Measurements from ENCODE around the gene MYBPC2.

MYBPC2 gene

DNA sequence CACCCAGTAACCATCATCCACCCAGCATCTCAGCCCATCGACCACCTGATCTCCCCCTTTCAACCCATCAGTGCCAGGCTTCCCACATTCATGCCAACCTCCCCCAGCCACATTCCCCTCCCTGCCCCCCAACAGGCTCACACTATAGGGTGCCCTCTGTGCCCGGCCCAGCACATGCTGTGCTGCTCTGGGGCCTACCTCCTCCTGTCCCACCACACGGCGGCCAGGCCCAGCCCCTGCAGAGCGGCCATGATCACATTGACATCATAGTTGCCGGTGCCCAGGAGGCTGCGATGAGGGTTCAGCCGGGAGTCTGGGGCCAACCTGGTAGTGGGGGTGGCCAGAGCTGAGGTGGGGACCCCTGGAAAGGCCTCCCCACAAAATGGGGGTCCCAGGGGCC lies 74.7 kb downstream of the MYBPC2 start:
- Histone ChIP-seq H3K4me1 (ENCODE audit: insufficient read depth, low read length, severe bottlenecking) (peaks cover 14% of the 10 kb centered on the region), H3K9me2 (ENCODE audit: low read depth, low read length) (no peaks in the 10 kb centered on the region), H2AFZ (ENCODE audit: low read length) (no peak overlapping the region), H3K36me3 (ENCODE audit: insufficient read depth, low read length) (no peaks in the 10 kb centered on the region), H3K4me3 (ENCODE audit: low read depth, low read length, poor library complexity, severe bottlenecking) (no peak overlapping the region), H3K79me2 (ENCODE audit: insufficient read depth, low read length) (no peaks in the 10 kb centered on the region), H3K27me3 (ENCODE audit: insufficient read depth, low read length) (no peaks in the 10 kb centered on the region), H4K20me1 (ENCODE audit: insufficient read depth, low read length) (no peaks in the 10 kb centered on the region), H3K4me2 (ENCODE audit: low read length) (no peak overlapping the region), H3K9ac (ENCODE audit: low read length) (no peak overlapping the region), H3K9me3 (ENCODE audit: low read length) (no peaks in the 10 kb centered on the region), H3K27ac (ENCODE audit: low read depth, low read length, poor library complexity, severe bottlenecking) (no peak overlapping the region), H3F3A (ENCODE audit: insufficient read depth, low read length) (no peaks in the 10 kb centered on the region)
- no peak for TF ChIP-seq CTCF (IDR thresholded peaks at IDR 0.05; ENCODE audit: low read length)
- TF ChIP-seq EZH2 (IDR thresholded peaks at IDR 0.05; ENCODE audit: borderline replicate concordance, low read length) = no peak

- Histone ChIP-seq H3K4me1 (ENCODE audit: insufficient read depth, low read length, severe bottlenecking) (peaks cover 14% of the 10 kb centered on the region), H3K27ac (ENCODE audit: low read depth, low read length, poor library complexity, severe bottlenecking) (no peak overlapping the region), H3K27me3 (ENCODE audit: insufficient read depth, low read length) (no peaks in the 10 kb centered on the region), H3K9me2 (ENCODE audit: low read depth, low read length) (no peaks in the 10 kb centered on the region), H3K79me2 (ENCODE audit: insufficient read depth, low read length) (no peaks in the 10 kb centered on the region), H4K20me1 (ENCODE audit: insufficient read depth, low read length) (no peaks in the 10 kb centered on the region), H3K9me3 (ENCODE audit: low read length) (no peaks in the 10 kb centered on the region), H3F3A (ENCODE audit: insufficient read depth, low read length) (no peaks in the 10 kb centered on the region), H3K36me3 (ENCODE audit: insufficient read depth, low read length) (no peaks in the 10 kb centered on the region), H3K4me2 (ENCODE audit: low read length) (no peak overlapping the region), H3K4me3 (ENCODE audit: low read depth, low read length, poor library complexity, severe bottlenecking) (no peak overlapping the region), H2AFZ (ENCODE audit: low read length) (no peak overlapping the region), H3K9ac (ENCODE audit: low read length) (no peak overlapping the region)
- TF ChIP-seq EZH2 (IDR thresholded peaks at IDR 0.05; ENCODE audit: borderline replicate concordance, low read length) (no peak), CTCF (IDR thresholded peaks at IDR 0.05; ENCODE audit: low read length) (no peak)
These were observed 76.1 kb downstream of the MYBPC2 start for GRCh38 chr19:50508843-50509190.

DNA sequence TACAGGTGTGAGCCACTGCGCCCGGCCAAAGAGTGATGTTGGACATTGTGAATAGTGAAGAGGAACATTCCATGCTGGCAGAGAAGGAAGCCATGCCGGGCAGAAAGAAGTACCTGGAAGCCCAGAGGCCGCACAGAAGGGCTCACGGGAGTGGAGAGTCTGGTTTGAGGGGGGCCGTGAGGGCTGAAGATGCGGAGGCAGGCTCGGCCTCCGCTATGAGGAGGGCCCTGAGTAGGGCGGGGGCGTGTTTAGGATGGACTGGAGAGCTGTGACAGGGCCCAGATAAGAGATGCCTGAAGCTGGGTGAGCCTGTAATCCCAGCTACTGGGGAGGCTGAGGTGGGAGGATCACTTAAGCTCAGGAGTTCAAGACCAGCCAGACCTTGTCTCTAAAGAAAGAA lies 76.7 kb downstream of the MYBPC2 start:
- no peaks in the 10 kb centered on the region for H3K9me3 ChIP-seq (ENCODE audit: low read length)
- H4K20me1 ChIP-seq (ENCODE audit: insufficient read depth, low read length) = no peaks in the 10 kb centered on the region
- no peak overlapping the region for H3K4me3 ChIP-seq (ENCODE audit: low read depth, low read length, poor library complexity, severe bottlenecking)
- no peaks in the 10 kb centered on the region for H3K27me3 ChIP-seq (ENCODE audit: insufficient read depth, low read length)
- H3K27ac ChIP-seq (ENCODE audit: low read depth, low read length, poor library complexity, severe bottlenecking) = no peak overlapping the region
- no peak overlapping the region for H3K9ac ChIP-seq (ENCODE audit: low read length)
- TF ChIP-seq CTCF (IDR thresholded peaks at IDR 0.05; ENCODE audit: low read length) (no peak), EZH2 (IDR thresholded peaks at IDR 0.05; ENCODE audit: borderline replicate concordance, low read length) (no peak)
- H3K79me2 ChIP-seq (ENCODE audit: insufficient read depth, low read length) = no peaks in the 10 kb centered on the region
- H3K36me3 ChIP-seq (ENCODE audit: insufficient read depth, low read length) = no peaks in the 10 kb centered on the region
- no peaks in the 10 kb centered on the region for H3K9me2 ChIP-seq (ENCODE audit: low read depth, low read length)
- H3K4me1 ChIP-seq (ENCODE audit: insufficient read depth, low read length, severe bottlenecking) = peaks cover 14% of the 10 kb centered on the region
- H2AFZ ChIP-seq (ENCODE audit: low read length) = no peak overlapping the region
- no peak overlapping the region for H3K4me2 ChIP-seq (ENCODE audit: low read length)
- H3F3A ChIP-seq (ENCODE audit: insufficient read depth, low read length) = no peaks in the 10 kb centered on the region

All from OCI-LY1 (cell line).